Stimulated activated CD4-positive, alpha-beta T cell treated with anti-CD3 and anti-CD28 coated beads, Interleukin-2, amount 100 ng/mL, for 48 hours (primary cell): ENCODE results near the gene PDSS2.

ENCODE experiments used
- DNase-seq, 2 donors: peaks; one replicate each; pipeline ENCODE4 v3.0.0-alpha.2; 2020

Gene PDSS2

DNA sequence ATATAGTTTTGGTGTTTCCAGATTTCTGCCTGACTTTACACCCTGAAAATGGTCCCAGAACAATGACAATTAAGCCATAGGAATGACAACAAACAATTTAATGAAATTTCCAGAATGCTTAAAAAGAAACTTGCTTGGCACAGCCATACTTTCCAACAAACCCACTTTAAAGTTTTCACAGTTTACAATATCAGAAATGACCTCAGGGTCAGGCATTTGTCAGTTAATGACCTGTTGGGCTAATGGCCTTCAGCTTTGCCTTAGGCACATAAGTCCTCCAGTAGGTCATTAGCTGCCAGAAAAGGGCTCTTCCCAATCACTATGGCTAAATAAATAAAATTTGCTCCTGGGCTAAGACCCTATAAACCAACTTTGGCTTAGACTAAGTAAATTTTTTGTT is 199.4 kb downstream of the PDSS2 start:
- no peak for DNase-seq

DNA sequence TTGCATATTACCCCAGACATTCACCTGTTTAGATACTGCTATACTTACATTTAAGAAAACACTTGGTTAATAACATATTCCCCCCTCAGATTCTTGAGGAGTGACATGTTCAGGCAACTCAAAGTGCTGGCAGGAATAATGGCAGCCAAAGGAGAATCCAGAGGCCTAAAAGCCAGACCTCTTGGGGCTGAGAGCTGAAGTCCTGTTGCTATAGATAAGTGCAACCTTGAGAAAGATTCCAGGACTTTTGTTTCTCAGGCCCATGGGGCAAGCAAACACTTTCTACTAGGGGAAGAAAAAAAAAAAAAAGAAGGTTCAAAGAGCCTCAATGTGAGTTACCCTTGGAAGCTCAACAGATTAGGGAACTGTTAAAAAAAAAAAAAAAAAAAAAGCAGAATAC is 211.2 kb downstream of the PDSS2 start:
- DNase-seq: no peak

DNA sequence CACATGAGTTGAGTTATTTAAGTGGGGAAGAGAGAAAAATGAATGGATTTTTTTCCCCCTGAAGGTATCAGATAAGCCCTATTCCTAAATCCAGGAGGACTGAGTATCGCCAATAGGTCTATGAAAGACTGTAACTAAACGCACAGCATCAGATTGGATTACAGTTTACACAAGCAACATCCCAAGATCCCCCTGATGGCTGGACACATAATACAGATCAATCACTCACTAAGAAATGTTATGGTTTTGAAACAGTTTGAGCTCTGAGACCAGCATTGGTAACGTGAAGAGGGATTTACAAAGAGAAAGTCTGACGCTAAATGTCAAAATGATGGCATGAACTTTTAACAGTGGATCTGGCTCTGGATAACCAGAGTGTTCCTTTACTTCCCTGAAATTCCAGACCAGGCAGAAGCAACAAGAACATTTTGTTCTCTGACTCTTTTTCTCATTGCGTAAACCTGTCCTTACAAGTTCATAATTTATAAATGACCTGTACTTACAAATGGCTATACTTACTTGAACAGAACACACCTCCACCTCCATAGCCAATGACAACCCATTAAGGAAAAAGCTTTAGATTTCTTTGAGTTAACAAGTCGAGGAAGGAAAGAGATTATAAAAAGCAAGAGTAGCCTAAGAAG is 212.3 kb downstream of the PDSS2 start:
- no peak for DNase-seq

DNA sequence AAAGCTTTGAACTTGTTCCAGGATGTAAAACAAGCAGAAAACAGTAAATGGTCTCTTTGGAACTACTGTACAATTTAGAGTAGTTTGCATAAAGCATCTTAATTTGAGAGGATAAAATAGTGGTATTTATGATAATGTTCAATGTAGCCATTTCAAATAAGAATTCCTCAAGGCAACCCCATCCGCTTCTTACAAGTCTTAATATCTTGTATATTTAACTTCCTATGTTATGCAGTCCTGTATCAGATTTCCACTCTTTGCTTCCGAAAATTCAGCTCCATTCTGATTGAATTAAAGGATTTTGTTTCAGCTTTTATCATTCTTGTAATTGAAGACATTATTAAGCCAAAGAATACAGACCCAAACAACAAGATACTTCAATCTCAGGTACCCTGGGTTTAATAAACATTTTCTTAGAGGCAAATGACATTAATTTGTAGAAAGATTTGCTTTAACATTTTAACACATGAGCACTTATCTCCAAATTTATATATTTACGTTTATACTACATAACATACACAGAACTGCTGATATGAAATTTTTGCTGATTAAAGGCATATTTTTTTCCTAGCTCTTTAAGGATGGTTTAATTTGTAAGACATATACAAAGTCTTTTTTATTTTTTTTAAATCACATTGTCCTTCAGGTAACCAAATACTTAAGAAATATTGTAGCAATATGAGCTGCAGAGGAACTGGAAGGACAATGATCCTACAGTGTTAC is 213.0 kb downstream of the PDSS2 start:
- DNase-seq: no peak

DNA sequence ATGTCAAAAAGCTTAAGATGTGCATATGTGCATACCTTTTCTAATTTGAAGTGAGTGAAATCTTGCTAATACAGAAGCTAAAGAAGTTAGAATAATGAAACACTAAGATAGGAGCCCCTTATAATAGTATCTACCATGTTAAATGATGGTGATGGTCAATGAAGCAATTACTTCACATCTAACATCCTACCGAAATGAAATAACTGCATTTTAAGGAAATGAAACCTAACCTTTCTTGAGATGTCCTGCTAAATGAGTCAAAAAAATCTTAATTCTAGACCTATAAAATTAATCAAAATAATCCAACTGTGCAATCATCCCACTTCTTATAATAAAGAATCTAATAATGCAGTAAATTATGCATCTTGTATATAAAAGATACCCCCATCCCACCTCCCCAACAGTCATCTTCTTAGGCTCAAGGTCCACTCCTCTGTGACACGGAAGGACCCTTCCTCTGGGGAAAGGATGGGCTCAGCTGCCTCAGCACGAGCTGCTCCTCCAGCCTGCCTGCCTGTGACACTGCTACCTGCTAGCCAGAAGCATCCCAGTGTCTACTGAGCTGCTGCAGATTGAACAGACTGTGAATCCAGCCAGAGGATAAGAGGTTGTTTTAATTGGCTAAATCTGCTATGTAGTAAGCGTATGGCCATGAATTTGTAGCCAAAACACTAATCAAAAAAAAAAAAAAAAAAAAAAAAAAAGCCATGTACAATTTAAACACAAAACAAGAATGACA is 214.5 kb downstream of the PDSS2 start:
- DNase-seq: no peak

DNA sequence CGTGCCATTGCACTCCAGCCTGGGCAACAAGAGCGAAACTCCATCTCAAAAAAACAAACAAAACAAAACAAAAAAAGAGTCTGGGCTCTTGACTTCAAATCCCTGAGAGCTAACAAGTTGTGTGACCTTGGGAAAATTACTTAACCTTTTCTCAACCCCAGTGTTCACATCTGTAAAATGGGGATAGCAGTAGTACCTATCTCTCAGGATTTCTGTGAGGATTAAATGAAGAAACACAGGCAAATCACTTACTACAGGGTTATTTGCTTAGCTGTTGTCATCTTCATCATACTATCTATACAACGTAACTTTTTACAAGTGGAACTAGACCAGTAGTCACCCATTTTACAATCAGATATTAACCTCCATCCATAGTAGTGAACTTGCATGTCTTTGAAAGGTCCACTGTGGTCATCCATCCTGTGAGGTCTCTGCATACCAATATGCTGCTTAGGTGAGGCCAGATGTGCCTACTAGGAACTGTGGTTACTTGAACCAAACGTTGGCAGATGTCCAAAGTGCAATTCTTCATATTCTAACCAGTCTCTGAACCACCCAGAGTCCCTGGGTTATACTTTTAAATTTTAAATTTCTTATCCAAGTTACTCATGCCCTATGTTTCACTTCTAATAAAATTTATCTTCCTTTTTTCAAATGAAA is 215.2 kb downstream of the PDSS2 start:
- no peak for DNase-seq

DNA sequence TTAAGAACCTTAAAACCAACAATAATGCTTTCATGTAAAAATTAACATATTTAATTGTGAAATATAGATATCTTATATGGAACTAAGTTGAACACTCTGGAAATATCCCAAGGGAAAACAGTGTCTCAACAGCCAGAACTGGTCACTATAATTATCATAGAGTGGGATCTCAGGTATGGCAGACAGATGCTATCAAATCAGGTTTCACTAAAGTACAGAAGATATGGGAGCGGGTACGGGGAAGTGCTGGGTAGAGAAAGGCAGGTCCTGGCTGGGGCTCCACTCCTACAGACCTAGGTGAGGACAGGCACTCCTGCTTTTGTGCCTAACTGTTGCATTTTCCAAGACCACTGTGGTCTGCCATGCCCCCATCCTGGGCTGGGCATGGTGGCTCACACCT is 215.9 kb downstream of the PDSS2 start:
- DNase-seq: no peak

DNA sequence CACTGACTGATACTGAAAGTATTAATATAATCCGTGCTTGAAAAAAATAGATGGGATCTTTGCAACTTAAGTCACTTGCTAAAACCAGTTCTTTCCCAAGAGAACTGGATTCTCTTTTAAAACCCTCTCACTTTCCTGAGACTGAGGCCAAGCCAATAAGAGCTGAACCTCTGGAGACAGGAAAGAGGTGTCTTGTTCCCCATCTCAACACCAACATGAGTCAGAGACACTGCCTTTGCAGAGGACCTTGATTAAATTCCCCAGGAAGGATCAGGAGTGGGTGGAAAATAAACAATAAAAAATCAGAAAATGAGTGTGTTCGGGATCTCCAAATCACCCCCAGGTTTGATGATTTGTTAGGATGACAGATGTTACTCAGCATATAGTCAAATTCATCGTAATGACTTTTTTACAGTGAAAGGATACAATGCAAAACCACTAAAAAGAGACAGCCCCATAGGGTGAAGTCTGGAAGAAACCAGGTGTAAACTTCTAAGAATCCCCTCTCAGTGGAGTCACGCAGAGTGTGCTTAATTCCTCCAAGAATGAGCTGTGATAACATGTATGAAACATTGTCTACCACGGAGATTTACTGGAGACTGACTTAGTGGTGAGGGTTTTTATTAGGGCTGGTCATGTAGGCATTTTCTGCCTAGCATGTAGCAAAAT is 221.2 kb downstream of the PDSS2 start:
- DNase-seq: no peak

DNA sequence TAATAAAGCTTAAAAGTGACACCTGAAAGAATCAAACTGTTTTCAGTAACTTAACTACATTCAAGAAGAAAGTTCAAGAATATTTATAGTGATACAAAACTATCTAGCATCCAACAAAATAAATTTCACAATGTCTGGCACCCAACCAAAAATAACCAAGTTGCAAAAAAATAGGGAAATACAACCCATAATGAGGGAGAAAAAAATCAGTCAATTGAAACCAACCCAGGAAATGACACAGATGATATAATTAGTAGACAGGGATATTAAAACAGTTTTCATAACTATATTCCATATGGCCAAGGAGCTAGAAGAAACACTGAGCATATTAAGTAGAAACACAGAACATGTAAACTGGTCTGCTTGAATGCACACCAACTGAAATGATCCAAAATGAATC is 223.9 kb downstream of the PDSS2 start:
- no peak for DNase-seq

DNA sequence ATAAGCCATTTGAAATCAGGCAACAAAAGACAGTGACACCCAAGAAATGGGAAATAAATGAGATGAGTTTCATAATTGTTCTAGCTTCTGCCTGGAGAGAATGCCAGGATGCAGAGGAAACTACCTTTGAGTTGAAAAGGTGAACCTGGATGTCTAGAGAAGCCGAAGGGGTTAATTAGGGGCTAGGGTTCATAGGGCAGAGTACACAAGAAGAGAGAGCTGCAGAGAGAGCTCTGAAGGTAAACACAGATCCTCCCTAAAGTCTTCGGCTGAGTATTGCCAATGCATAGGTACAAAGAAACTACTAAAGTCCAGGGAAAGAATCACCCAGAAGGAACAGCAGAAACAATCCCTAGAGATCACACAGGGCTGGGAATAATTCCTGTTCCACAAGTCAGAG is 224.4 kb downstream of the PDSS2 start:
- DNase-seq: no peak

DNA sequence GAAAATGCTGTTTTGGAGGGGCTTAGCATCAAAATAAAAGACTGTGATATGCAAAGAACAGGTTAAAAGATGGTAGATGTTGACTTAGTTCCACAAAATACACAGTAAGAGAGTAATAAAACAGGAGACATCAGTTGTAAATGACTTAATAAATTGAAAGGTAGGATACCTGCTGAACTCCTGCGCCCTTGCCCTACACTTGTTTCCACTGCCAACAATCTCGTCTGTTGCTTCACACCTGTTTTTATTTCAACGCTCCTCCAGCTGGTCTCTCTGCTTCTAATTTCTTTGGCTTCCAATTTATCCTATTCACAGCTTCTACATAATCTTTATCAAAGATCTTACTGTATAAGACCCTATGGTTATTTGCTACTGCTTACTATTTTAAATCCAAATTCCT is 228.1 kb downstream of the PDSS2 start:
- DNase-seq: no peak

DNA sequence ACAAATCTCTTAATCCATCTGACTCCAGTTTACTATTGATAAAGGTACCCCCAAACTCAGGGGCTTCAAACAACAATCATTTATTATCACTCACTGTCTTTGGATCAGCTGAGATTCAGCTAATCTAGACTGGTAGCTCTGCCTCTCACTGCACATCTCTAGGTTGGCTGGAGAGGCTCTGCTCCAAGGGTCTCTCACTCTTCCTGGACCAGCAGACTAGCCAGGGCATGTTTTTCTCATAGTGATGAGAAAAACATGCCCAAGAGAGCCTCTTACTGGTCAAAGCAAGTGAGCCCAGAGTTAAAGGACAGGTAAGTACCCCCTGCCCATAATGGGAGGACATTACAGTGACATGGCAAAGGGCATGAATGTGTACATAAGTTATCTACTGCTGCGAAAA is 228.9 kb downstream of the PDSS2 start:
- no peak for DNase-seq

DNA sequence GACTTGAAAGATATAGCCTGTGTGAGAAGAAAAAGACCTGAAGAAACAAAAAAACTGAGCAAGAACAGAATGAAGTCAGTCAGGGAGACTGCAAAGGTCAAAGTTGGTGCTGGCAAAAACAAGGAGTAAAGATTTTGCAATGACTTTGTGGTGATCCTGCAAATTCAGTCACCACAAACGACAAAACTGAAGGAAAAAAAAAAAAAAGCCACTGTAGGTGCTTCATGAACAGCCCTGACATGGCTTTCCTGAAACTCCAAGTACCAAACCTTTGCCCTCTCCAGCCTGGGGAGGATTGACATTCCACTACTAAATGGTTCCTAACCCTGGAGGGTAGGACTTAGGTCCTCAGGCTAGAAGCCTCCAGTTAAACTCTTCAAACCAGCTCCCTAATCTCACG is 229.3 kb downstream of the PDSS2 start:
- no peak for DNase-seq

DNA sequence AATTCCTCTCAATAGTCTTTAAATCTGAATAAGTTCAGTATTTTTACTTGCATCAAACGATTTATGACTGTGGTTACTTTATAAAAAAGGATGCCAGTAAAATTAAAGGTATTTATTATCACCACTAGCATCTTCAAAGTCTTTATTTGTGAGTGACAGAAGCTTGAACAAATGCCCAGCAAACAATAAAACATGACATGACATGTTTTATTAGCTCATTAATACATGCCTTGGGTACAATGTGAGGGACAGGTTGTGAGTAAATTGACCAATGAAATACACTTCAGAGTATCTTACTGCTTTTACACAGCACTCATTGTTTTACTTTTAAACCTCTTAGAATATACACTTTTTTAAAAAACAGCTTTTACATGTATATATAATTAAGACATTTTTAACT is 230.6 kb downstream of the PDSS2 start:
- DNase-seq: no peak

DNA sequence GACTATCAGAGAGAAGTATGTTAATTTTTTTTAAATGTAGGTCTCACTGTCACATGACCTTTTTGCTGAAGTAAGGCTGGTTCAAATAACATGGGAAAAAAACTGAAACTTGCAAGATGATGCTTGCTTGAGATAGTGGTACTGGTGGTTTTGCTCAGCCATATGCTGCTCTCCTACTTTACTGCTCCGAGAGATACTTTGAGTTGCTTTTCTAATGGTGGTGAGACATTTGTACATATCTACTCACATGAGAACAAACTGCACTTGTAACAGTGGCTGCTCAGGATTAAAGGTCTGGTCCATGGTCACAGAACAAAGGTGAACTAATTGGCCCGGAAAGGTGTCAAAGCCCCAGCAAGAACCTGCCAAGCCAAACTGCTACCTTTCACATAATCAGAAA is 237.8 kb downstream of the PDSS2 start:
- no peak for DNase-seq

DNA sequence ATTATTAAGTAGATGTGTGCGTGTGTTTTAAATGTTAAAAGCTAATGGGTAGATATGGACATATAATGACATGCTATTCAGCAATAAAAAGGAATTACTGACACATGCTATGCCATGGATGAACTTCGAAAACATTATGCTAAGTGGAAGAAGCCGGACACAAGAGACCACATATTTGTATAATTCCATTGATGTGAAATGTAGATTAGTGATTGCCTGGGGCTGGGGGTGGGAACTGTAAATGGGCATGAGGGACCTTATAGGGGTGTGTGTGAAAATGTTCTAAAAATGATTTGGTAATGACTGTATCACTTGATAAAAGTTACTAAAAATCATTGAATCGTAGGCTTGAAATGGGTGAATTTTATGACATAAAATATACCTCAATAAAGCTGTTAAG is 239.5 kb downstream of the PDSS2 start:
- DNase-seq: no peak

DNA sequence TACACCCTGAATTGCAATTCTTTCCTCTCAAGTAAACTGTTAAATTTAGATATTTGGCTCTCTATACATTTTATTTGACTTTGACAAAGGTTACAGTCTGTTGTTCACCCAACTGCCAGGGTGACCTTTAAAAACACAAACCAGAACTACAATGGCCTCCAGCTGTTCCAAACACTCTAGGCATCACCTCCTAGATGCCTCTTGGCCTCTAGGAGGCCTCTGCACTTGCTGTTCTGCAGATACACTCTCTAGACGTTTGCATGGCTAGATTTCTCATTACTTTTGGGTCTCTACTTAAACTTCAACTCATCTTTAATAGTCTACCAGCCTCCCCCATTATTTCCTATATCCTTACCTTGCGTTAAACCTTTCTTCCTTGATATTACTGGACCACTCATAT is 241.2 kb downstream of the PDSS2 start:
- no peak for DNase-seq

DNA sequence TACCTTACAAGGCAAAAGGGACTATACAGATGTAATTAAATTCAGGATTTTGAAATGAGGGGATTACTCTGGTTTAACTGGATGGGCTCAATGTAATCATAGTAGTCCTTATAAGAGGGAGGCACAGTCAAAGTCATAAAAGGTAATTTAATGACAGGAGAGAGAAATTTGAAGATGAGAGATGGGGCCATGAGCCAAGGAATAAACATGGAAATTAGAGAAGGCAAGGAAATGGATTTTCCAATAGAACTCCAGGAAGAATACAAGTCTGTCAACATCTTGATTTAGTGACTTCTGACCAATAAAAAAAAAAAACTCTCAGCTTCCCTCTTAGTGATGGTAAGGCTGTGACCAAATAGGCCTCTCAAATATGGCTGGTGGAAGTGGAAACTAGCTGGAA is 242.1 kb downstream of the PDSS2 start:
- DNase-seq: no peak

DNA sequence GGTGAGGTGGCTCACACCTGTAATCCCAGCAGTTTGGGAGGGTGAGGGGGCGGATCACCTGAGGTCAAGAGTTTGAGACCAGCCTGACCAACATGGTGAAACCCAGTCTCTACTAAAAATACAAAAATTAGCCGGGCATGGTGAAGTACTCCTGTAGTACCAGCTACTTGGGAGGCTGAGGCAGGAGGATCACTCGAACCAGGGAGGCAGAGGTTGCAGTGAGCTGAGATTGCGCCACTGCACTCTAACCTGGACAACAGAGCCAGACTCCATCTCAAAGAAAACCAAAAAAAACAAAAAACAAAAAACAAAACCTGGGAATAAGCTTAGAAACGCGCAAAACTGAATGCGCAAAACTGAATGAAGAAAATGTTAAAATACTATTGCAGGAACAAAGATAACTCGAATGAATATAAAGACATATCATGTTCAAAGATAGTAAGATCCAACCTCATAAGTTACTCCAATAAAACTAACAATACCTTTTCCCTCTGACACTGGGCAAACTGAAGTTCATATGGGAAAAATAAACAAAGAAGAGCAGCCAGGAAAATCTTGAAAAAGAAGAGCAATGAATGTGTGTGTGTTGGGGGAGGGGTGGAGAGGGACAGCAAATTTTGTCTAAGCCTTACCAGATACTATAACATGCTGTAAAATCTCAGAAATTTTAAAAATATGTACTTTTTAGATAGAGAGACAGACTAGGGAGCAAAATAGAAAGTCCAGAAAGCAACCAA is 243.0 kb downstream of the PDSS2 start:
- DNase-seq: no peak

DNA sequence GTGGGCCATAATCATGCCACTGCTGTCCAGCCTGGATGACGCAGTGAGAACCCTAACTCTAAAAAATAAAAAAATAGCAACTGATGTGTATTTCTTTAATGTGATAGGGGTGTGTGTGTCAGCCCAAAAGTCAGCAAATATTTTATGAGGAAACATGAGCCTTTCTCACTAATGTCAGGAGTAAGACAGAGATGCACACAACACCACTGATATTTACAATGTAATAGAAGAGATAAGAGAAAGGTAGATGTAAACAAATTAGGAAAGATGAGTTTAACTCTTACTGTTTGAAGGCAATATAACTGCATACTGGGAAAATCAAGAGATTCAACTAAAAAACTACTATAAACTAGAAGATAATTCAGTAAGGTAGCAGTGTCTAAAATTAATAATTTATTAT is 244.0 kb downstream of the PDSS2 start:
- no peak for DNase-seq

DNA sequence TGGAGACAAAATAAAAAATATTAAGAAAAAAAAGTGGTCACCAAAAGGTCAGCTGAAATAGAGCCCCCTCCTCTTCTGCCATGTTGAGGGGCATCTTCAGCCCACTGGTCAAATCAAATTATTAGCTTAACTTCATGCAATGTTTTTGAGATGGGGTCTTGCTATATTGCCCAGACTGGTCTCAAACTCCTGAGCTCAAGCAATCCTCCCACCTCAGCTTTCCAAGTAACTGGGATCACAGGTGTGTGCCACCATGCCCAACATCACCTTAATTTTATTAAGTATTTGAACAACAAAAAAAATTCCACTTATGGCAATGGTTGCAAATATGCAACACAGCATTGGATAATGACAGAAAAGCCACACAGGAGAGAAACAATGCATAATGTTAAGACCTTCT is 244.7 kb downstream of the PDSS2 start:
- DNase-seq: no peak
